HG02885 (cell line): Measurements from ENCODE around the gene TBC1D23.
A peak's percentile ranks its signal among the peaks of the same experiment; 100 is the strongest.
"Not testable (repeated sequence)": the region's sequence is repeated elsewhere in the genome, so short reads cannot be mapped to it uniquely, and the experiment has no call there.

Source experiments
- ATAC-seq: cut with Tn5 transposase; IDR thresholded peaks from one replicate; pipeline ENCODE4 v1.9.1; 2021; ENCODE audit warnings: mild to moderate bottlenecking; ENCODE audit not compliant: unreplicated experiment, poor library complexity

TBC1D23 gene

DNA sequence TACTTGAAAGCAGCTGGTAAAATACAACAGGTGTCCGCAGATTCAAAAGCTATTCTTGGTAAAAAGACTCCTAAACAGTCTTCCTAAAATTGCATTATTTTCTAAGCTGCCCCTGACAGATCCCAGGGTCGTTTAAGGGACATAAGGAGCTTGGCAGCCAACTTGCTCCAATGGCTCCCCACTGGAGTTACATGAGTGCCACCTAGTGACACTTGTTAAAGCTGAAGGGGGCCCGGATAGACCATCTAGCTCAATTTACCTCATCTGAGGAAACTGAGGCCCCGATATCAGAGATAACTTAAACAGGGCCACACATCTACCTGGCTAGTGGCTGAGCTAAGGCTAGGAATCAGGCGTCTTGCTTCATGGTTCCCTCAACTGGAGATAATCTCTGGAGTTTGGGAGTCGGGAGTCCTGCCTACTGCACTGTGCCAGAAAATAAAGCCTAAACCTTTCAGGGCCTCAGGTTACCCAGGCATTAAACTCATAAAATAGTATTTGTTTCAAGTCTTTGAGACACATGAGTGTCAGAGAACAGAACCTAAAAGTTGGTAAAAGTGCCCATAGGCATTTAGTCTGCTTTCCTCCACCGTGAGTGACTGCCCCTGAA is 6.5 kb upstream of the TBC1D23 start:
- peak; percentile 89 for ATAC-seq

DNA sequence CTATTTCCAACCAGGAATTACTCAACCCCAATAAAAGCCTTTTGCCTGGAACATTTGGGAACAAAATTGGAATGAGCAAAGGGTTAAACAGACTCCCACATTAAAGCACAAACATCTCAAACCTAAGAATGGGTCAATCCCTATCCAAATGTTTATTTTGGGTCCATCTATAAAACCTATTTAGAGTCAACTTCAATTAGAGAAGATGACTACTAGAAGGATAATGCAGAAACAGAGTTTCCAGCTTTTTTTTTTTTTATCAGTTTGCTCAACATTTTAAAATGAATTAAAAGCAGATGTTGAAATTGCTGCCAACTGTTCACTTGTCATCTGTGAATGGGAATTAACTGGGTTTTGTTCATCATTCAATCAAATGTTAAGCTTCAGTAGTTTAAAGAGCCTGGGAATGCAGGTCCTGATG is 4.1 kb upstream of the TBC1D23 start:
- no peak for ATAC-seq

DNA sequence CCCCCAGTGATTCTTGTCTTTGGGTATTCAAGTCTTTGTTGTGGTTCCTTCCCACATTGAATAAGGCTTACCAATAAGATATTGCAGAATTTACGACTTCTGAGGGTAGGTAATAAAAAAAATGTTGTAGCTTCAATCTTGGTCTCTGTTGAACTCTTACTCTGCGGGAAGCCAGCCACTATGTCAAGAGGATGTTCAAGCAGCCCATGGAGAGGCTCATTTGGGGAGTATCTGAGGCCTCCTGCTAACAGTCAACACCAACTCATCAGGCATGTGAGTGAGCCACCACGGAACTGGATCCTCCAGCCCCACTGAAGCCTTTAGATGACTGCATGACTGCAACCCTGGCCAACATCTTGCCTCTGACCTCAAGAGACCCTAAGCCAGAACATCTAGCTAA is 3.2 kb upstream of the TBC1D23 start:
- no peak for ATAC-seq

DNA sequence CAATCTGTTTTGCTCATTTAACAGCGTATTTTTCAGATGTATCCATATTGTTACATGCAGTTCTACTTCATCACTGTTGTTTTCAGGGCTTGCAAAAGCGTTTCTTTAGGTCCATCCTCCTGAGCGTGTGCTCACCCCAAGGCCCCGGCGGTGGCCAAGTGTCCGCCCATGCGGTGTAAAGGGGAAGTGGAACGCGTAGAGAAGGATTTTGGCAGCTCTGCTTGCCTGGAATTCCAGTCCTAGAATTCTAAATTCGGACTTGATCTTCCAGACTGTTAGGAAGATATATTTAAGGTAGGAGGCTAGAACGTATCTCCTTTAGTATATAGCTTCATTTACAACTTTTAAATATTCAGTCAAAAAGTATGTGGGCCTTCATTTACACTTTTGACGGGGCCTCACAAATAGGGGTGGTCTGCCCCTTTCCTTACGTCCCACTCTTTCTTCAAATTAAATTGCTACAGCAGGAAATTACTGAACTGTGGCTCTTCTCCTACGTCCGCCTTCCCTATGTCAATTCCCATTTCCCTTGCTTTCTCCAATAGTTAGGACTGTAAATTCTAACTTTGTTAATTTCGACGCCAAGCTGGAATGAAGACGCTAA is 609 bp upstream of the TBC1D23 start:
- ATAC-seq, result peak; percentile 0

- ATAC-seq, result no peak
These were observed 702 bp downstream of the TBC1D23 start for GRCh38 chr3:100261485-100261903.

- ATAC-seq, result not testable (repeated sequence)
These were observed 2.1 kb downstream of the TBC1D23 start for GRCh38 chr3:100262925-100263324.

GRCh38 chr3:100263583-100263982 is 2.8 kb downstream of the TBC1D23 start:
- no peak for ATAC-seq

DNA sequence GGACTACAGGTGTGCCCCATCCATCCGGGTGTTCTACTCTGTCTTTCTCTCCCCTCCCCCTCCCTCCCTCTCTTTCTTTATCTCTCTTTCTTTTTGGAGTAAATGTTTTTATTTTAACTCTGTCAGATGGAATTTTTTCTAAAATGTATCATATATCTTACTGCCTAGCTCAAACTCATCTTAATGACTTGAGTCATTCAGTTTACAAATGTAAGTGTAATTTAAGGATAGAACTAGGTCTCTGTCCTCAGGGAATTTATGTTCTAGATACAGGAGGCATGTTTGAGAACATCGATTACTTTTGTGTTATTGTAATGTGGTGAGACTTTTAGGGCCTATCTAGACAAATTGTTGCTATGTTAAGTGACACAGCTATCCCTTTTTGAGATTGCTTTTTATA is 3.5 kb downstream of the TBC1D23 start:
- no peak for ATAC-seq

GRCh38 chr3:100265016-100265415 is 4.2 kb downstream of the TBC1D23 start:
- ATAC-seq, result no peak

DNA sequence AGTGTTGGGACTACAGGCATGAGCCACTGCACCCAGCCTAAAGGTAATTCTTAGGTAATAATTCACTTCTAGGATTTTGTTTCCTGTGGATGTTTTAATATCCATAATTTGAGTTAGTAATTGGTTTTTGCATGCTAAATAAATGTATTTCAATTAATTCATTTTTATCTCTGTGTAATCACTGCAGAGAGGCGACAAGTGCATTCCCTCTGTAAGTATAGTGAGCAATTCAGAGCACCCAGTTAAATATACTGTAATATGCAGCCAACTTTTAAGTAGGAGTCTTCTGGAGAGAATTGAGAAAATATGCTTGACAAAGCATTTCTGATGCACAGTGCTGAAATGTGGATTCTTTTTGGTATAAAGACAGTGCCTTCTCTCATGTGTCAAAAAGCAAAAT is 5.7 kb downstream of the TBC1D23 start:
- ATAC-seq, result no peak

DNA sequence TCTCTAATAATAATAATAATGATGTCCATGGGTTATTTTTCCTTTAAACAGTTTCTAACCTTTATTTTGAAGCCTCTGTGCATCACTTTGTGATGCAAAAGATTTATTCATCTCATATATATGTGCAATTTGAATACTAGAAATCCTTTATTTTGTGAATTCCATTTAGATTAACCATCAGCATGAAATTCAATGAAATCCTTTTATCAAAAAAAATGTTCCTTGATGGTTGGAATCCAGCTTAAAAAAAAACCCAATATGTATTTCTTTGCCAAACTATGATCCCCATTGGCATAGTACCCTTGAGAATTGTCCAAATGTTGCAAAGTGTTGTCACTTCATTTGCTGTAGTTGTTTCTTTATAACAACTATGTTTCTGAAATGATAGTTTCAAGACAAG is 7.4 kb downstream of the TBC1D23 start:
- no peak for ATAC-seq

GRCh38 chr3:100269001-100269400 is 8.2 kb downstream of the TBC1D23 start:
- no peak for ATAC-seq

DNA sequence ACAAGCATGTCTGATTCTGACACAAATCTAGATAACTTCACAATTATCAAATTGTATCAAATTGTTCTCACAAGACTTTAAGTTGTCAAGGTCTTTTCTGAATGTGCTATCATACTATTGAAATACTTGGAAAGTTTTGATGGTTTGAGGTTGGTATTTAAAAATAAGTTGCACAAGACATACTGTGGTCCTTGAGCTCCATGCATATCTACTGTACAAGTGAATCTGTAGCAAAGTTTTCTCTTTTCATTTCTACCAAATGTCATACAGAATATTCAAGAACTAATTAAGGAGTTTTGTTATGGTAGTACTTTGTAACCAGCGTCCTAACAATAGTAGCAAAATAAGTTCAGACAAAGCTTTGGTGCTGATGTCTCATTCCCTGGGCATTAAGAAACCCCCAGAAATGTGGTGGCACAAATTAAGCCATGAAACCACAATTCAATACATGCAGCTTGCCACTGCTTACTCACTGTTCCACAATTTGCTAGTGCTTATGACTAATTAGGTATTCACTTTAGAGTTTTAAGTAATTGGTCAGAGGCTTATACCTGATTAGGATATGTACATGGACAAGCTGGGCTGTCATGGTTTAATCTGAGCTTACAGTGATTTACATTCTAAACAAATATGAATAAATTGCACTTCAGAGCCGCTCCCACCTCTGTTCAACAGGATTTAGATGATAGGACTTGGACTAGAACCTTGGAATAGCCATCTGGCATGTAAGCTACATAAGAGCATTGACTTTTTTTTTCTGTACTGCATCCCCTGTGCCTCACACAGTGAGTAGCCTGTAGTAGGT is 8.8 kb downstream of the TBC1D23 start:
- no peak for ATAC-seq

DNA sequence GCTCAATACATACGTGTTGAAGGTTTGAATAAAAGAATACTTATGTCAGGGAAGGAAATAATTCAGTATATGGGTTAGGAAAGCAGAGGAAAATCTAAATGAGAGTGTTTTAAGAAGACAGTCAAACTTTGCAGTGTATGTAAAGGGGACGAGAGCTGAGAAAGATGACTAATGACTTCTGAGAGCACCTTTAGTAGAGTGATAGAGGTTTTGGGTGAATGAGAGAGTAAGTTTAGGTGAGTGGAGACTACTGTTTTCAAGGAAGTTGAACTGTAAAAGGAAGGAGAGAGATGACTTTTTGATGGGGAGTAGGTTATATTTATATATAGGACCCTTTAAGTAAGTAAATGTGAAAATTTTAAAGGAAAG is 9.4 kb downstream of the TBC1D23 start:
- ATAC-seq, result no peak

DNA sequence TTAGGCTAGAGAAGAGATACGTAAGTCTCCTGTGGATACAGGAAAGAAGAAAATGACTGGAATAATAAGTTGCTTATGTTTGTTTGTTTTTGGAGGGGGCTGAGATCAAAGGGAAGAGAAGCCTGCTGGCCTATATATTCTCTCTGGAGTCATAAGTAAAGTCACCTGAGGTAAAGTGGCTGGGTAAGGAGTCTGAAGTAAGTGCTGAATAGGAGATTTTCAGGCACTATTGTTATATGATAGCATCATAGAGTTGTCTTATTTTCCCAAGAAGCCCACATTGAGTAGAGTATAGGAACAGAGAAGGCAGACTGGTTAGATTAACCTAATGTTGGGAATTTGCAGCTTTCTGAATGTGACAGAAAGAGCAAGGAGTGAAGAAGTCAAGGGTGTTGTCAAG is 10.7 kb downstream of the TBC1D23 start:
- ATAC-seq, result no peak

GRCh38 chr3:100272797-100273611 is 12.2 kb downstream of the TBC1D23 start:
- not testable (repeated sequence) for ATAC-seq

DNA sequence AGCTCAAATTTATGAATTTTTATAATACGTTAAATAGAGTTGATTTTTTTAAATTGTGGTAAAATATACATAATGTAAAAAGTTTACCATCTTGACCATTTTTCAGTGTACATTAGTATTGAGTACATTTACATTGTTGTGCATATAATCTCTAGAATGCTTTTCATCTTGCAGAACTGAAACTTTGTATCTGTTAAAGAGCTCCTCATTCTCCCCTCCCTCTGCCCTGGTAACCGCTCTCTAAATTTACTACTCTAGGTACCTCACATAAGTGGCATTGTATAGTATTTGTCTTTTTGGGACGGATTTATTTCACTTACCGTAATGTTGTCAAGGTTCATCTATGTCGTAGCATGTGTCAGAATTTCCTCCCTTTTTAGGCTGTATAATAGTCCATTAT is 13.6 kb downstream of the TBC1D23 start:
- ATAC-seq, result no peak

DNA sequence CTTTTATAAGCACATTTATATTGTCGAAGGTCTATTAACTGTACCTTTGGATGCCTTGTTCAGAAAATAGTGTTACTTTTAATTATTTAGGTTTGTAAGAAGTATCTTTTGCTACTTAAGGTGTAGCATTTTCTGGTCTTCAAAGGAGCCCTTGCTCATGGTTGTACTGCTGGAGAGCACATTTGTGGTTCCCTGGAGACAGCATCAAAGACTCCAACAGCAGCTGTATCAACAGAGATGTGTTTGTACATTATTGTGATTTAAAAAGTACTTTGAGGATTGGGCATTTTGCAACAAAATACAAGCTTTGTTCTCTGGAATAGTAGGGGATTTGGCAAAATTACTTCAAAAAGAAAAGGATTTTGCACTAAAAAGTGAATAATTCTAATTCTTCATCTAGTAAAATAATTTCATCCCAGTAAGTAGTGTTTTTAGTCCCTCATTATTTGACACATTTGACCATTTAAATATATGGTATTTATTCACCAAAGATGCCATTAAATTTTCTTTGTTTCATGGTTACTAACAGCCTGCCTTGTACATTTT is 16.5 kb downstream of the TBC1D23 start:
- ATAC-seq, result no peak

DNA sequence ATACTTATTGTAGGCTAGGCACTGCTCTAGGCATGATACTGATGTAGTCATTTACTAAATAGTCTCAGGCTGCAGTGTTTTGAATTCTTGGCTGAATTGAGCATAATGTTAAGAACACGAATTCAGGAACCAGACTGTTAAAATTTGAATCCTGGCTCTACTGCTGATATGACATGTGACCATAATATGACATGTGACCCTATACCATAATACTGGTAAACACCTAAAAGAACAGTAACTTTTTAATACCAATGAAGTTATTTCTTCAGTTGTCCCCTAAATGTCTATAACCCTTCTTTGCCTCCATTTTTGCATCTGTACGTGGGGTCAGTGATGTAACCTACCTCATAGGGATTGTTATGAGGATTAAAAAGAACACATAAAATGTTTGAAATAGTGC is 18.1 kb downstream of the TBC1D23 start:
- ATAC-seq, result no peak

DNA sequence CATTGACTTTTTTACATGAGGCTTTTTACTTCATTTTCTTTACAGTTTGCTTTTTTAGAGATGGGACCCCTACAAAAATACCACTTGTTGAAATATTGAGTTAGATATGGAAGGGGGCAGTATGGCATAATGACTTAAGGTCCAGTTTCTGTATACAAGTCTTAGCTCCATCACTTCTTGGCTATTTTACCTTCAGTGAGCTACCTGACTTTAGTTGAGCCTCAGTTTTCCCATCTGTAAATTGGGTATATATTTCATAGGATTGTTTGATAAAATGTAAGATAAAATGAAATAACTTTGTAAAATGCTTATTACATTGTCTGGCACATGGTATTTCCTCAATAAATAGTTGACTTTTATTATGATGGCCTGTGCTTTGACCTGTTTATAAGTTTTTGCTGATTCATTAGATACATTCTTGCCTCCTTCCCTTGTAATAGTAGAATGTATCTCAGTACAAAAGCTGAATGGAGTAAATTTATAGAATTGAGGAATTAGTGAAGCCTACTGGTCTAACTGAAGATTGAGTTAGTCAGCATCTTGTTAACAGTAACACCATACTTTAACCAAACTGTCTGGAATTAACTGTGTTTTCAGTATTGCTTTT is 27.6 kb downstream of the TBC1D23 start:
- ATAC-seq, result no peak
